CD4-positive, alpha-beta memory T cell (primary cell): ENCODE measurements around the gene KCNJ5. TPM values are rescaled to one million over a fixed set of nuclear protein-coding genes. Genes with fewer than 3 reads are reported as not detected.

Experiments
- CTCF ChIA-PET: fragments of 350-600 bp; sonication (Branson Sonifier 250); formaldehyde crosslinking; loops from one replicate; lab custom pipeline; 2021; ENCODE audit warnings: inconsistent platforms; ENCODE audit not compliant: partially characterized antibody; lab: Charles Lee
- POLR2A ChIA-PET: fragments of 350-600 bp; sonication (Branson Sonifier 250); formaldehyde crosslinking; loops from one replicate; lab custom pipeline; 2021; ENCODE audit not compliant: partially characterized antibody; lab: Charles Lee
- DNase-seq, 5 donors: peaks; one replicate each; pipeline versions ENCODE4 v3.0.0 to v3.0.0-alpha.2; 2020 to 2022; ENCODE audit warnings: mixed read lengths in 1 of 5
- H3K27ac ChIP-seq: one replicate; pipeline ENCODE4 v1.7.0; 2013; ENCODE audit warnings: low read depth, low read length
- H3K27me3 ChIP-seq: 2 replicates; pipeline ENCODE4 v1.7.0; 2013; ENCODE audit warnings: mild to moderate bottlenecking, low read length, moderate library complexity; ENCODE audit not compliant: insufficient read depth
- H3K36me3 ChIP-seq: 2 replicates; pipeline ENCODE4 v1.7.0; 2013; ENCODE audit warnings: mild to moderate bottlenecking, low read length, moderate library complexity; ENCODE audit not compliant: insufficient read depth
- H3K4me1 ChIP-seq: 2 replicates; pipeline ENCODE4 v1.7.0; 2013; ENCODE audit warnings: mild to moderate bottlenecking, low read length, moderate library complexity; ENCODE audit not compliant: insufficient read depth
- H3K4me3 ChIP-seq, 2 donors: one replicate each; pipeline ENCODE4 v1.7.0; 2013; ENCODE audit warnings: low read length in 2 of 2, mild to moderate bottlenecking in 1 of 2
- H3K9me3 ChIP-seq, 2 donors: one replicate each; pipeline ENCODE4 v1.7.0; 2013; ENCODE audit warnings: low read length in 2 of 2, control low read depth in 1 of 2; ENCODE audit not compliant: control insufficient read depth in 1 of 2
- H3K27ac Mint-ChIP-seq, 7 donors: one replicate each; pipeline ENCODE4 v1.8.0; 2020 to 2021; ENCODE audit warnings: mixed read lengths in 7 of 7, mild to moderate bottlenecking in 6 of 7, inconsistent platforms in 3 of 7, moderate library complexity in 3 of 7
- H3K27me3 Mint-ChIP-seq, 2 donors: one replicate each; pipeline ENCODE4 v1.8.0; 2020 to 2021; ENCODE audit warnings: mixed read lengths in 2 of 2
- H3K36me3 Mint-ChIP-seq, 2 donors: one replicate each; pipeline ENCODE4 v1.8.0; 2020 to 2021; ENCODE audit warnings: mixed read lengths in 2 of 2, inconsistent platforms in 1 of 2, mild to moderate bottlenecking in 1 of 2
- H3K4me1 Mint-ChIP-seq, 4 donors: one replicate each; pipeline ENCODE4 v1.8.0; 2020 to 2021; ENCODE audit warnings: mixed read lengths in 4 of 4, mild to moderate bottlenecking in 1 of 4
- H3K4me3 Mint-ChIP-seq, 8 donors: one replicate each; pipeline ENCODE4 v1.8.0; 2020 to 2021; ENCODE audit warnings: mixed read lengths in 8 of 8, mild to moderate bottlenecking in 7 of 8, moderate library complexity in 6 of 8, inconsistent platforms in 3 of 8
- H3K9me3 Mint-ChIP-seq, 8 donors: one replicate each; pipeline ENCODE4 v1.8.0; 2020 to 2021; ENCODE audit warnings: mixed read lengths in 8 of 8, mild to moderate bottlenecking in 5 of 8, inconsistent platforms in 3 of 8, moderate library complexity in 1 of 8
- intact Hi-C: fragments of 100-400 bp; cut with micrococcal nuclease; formaldehyde crosslinking; loops from one replicate; pipeline ENCODE4 v1.15.1; 2023
- polyA plus RNA-seq, 2 donors: library from polyadenylated mRNA; unstranded; fragments of 300-500 nt; fragmentation: Illumina TruSeq; gene quantifications; one replicate each; pipeline ENCODE4 v1.2.3, GENCODE V29; 2021
- total RNA-seq, 2 experiments: library from RNA; stranded (reverse); gene quantifications; one replicate each; pipeline ENCODE4 v1.2.3, GENCODE V29; 2021

KCNJ5 gene
- total and polyA plus RNA-seq, 4 experiments from 2014 or later, result 0.23 to 0.33 TPM; not detected in 2

- no peaks in the 10 kb centered on the region for H3K9me3 Mint-ChIP-seq
- intact Hi-C loops, result no loop called here
- H3K4me1 Mint-ChIP-seq, result peaks cover 3 to 24% (median 11%) of the 10 kb centered on the region in 4 donors
- no peak overlapping the region for H3K27ac Mint-ChIP-seq
- Histone ChIP-seq H3K4me1 (peaks cover 12% of the 10 kb centered on the region), H3K27me3 (peaks cover 15% of the 10 kb centered on the region), H3K36me3 (no peaks in the 10 kb centered on the region), H3K27ac (no peak overlapping the region), H3K9me3 (no peaks in the 10 kb centered on the region), H3K4me3 (no peak overlapping the region)
- no peak overlapping the region for H3K4me3 Mint-ChIP-seq
- POLR2A ChIA-PET, result no interaction called here
- CTCF ChIA-PET, result interaction anchor here (1.6 to 4.3 kb wide), 4 partner anchors 9 to 63 kb away, joined by 4 to 22 read pairs (median 16); no protein-coding TSS in a partner anchor
- peaks cover 20 to 24% of the 10 kb centered on the region in 2 donors for H3K27me3 Mint-ChIP-seq
- no peaks in the 10 kb centered on the region for H3K36me3 Mint-ChIP-seq
- no peak for DNase-seq
Measured at GRCh38 chr11:128893578-128894285, 2.6 kb downstream of the KCNJ5 start.

- intact Hi-C loops, result no loop called here
- H3K9me3 Mint-ChIP-seq, result no peaks in the 10 kb centered on the region
- Histone ChIP-seq H3K27me3 (peaks cover 12% of the 10 kb centered on the region), H3K36me3 (no peaks in the 10 kb centered on the region), H3K9me3 (no peaks in the 10 kb centered on the region), H3K4me1 (peaks cover 12% of the 10 kb centered on the region), H3K4me3 (no peak overlapping the region), H3K27ac (no peak overlapping the region)
- ChIA-PET CTCF (interaction anchor here (3.3 to 4.3 kb wide), 2 partner anchors 9 to 63 kb away, joined by 18 to 22 read pairs; no protein-coding TSS in a partner anchor), POLR2A (no interaction called here)
- DNase-seq, result no peak
- peaks cover 3 to 24% (median 11%) of the 10 kb centered on the region in 4 donors for H3K4me1 Mint-ChIP-seq
- H3K27me3 Mint-ChIP-seq, result peaks cover 20 to 21% of the 10 kb centered on the region in 2 donors
- no peaks in the 10 kb centered on the region for H3K36me3 Mint-ChIP-seq
- H3K4me3 Mint-ChIP-seq, result no peak overlapping the region
- no peak overlapping the region for H3K27ac Mint-ChIP-seq
Measured at GRCh38 chr11:128894286-128894681, 3.1 kb downstream of the KCNJ5 start.

- peaks cover 12% of the 10 kb centered on the region for H3K4me1 ChIP-seq
- Mint-ChIP-seq H3K4me1 (peaks cover 3 to 24% (median 10%) of the 10 kb centered on the region in 4 donors), H3K4me3 (no peak overlapping the region), H3K36me3 (no peaks in the 10 kb centered on the region), H3K9me3 (no peaks in the 10 kb centered on the region), H3K27me3 (peaks cover 17 to 20% of the 10 kb centered on the region in 2 donors), H3K27ac (no peak overlapping the region)
- H3K4me3 ChIP-seq, result no peak overlapping the region
- intact Hi-C loops, result no loop called here
- peaks cover 8% of the 10 kb centered on the region for H3K27me3 ChIP-seq
- CTCF ChIA-PET, result interaction anchor here (3.3 kb wide), 1 partner anchor 10 kb away, joined by 22 read pairs; no protein-coding TSS in a partner anchor
- POLR2A ChIA-PET, result no interaction called here
- no peaks in the 10 kb centered on the region for H3K36me3 ChIP-seq
- no peak overlapping the region for H3K27ac ChIP-seq
- no peak for DNase-seq
- no peaks in the 10 kb centered on the region for H3K9me3 ChIP-seq
Measured at GRCh38 chr11:128894685-128895084, 3.5 kb downstream of the KCNJ5 start.

- H3K27me3 Mint-ChIP-seq, result peaks cover 17 to 20% of the 10 kb centered on the region in 2 donors
- peaks cover 3 to 23% (median 7%) of the 10 kb centered on the region in 4 donors for H3K4me1 Mint-ChIP-seq
- H3K4me3 Mint-ChIP-seq, result no peak overlapping the region
- CTCF ChIA-PET, result interaction anchor here (3.3 kb wide), 1 partner anchor 11 kb away, joined by 22 read pairs; no protein-coding TSS in a partner anchor
- H3K9me3 Mint-ChIP-seq, result no peaks in the 10 kb centered on the region
- Histone ChIP-seq H3K9me3 (no peaks in the 10 kb centered on the region), H3K36me3 (no peaks in the 10 kb centered on the region), H3K27me3 (no peaks in the 10 kb centered on the region), H3K4me3 (no peak overlapping the region), H3K27ac (no peak overlapping the region), H3K4me1 (peaks cover 6% of the 10 kb centered on the region)
- intact Hi-C loops, result no loop called here
- no peak overlapping the region for H3K27ac Mint-ChIP-seq
- H3K36me3 Mint-ChIP-seq, result no peaks in the 10 kb centered on the region
- no peak for DNase-seq
- POLR2A ChIA-PET, result no interaction called here
Measured at GRCh38 chr11:128895526-128895925, 4.4 kb downstream of the KCNJ5 start.

- intact Hi-C loops, result no loop called here
- H3K4me1 ChIP-seq, result peaks cover 3% of the 10 kb centered on the region
- H3K27me3 Mint-ChIP-seq, result peaks cover 16 to 17% of the 10 kb centered on the region in 2 donors
- H3K4me1 Mint-ChIP-seq, result peaks cover 0 to 18% (median 2%) of the 10 kb centered on the region in 4 donors
- H3K9me3 Mint-ChIP-seq, result no peaks in the 10 kb centered on the region
- no peaks in the 10 kb centered on the region for H3K36me3 Mint-ChIP-seq
- DNase-seq, result no peak
- ChIA-PET CTCF (no interaction called here), POLR2A (no interaction called here)
- H3K27ac Mint-ChIP-seq, result no peak overlapping the region
- H3K36me3 ChIP-seq, result no peaks in the 10 kb centered on the region
- H3K27me3 ChIP-seq, result no peaks in the 10 kb centered on the region
- H3K4me3 Mint-ChIP-seq, result no peak overlapping the region
- H3K9me3 ChIP-seq, result no peaks in the 10 kb centered on the region
- no peak overlapping the region for H3K4me3 ChIP-seq
- no peak overlapping the region for H3K27ac ChIP-seq
Measured at GRCh38 chr11:128896356-128896755, 5.2 kb downstream of the KCNJ5 start.

GRCh38 chr11:128897826-128898225 is 6.7 kb downstream of the KCNJ5 start:
- POLR2A ChIA-PET, result no interaction called here
- Mint-ChIP-seq H3K4me3 (no peak overlapping the region), H3K27me3 (peaks cover 13% of the 10 kb centered on the region in 2 donors), H3K4me1 (peaks cover 0 to 4% (median 1%) of the 10 kb centered on the region in 4 donors), H3K36me3 (no peaks in the 10 kb centered on the region), H3K27ac (no peak overlapping the region), H3K9me3 (no peaks in the 10 kb centered on the region)
- no peak for DNase-seq
- intact Hi-C loops, result no loop called here
- no peaks in the 10 kb centered on the region for H3K4me1 ChIP-seq
- H3K27me3 ChIP-seq, result no peaks in the 10 kb centered on the region
- no peaks in the 10 kb centered on the region for H3K36me3 ChIP-seq
- H3K27ac ChIP-seq, result no peak overlapping the region
- no peaks in the 10 kb centered on the region for H3K9me3 ChIP-seq
- CTCF ChIA-PET, result interaction anchor here (0.8 kb wide), 1 partner anchor 13 kb away, joined by 3 read pairs; no protein-coding TSS in a partner anchor
- no peak overlapping the region for H3K4me3 ChIP-seq

GRCh38 chr11:128898580-128899344 is 7.6 kb downstream of the KCNJ5 start:
- no peaks in the 10 kb centered on the region for H3K36me3 Mint-ChIP-seq
- no peak overlapping the region for H3K4me3 ChIP-seq
- H3K9me3 Mint-ChIP-seq, result no peaks in the 10 kb centered on the region
- peaks cover 0 to 6% (median 2%) of the 10 kb centered on the region in 4 donors for H3K4me1 Mint-ChIP-seq
- H3K27me3 ChIP-seq, result no peaks in the 10 kb centered on the region
- no peaks in the 10 kb centered on the region for H3K36me3 ChIP-seq
- H3K4me1 ChIP-seq, result no peaks in the 10 kb centered on the region
- H3K9me3 ChIP-seq, result no peaks in the 10 kb centered on the region
- DNase-seq, result no peak
- no peak overlapping the region for H3K27ac ChIP-seq
- intact Hi-C loops, result no loop called here
- no peak overlapping the region for H3K27ac Mint-ChIP-seq
- ChIA-PET POLR2A (no interaction called here), CTCF (interaction anchor here (0.8 kb wide), 1 partner anchor 13 kb away, joined by 3 read pairs; no protein-coding TSS in a partner anchor)
- H3K27me3 Mint-ChIP-seq, result peaks cover 13% of the 10 kb centered on the region in 2 donors
- H3K4me3 Mint-ChIP-seq, result no peak overlapping the region
